ENCODE results near the gene MCHR1.
A peak's percentile ranks its signal among the peaks of the same experiment; 100 is the strongest.
"Not testable (repeated sequence)": the region's sequence is repeated elsewhere in the genome, so short reads cannot be mapped to it uniquely, and the experiment has no call there.

The MCHR1 gene

DNA sequence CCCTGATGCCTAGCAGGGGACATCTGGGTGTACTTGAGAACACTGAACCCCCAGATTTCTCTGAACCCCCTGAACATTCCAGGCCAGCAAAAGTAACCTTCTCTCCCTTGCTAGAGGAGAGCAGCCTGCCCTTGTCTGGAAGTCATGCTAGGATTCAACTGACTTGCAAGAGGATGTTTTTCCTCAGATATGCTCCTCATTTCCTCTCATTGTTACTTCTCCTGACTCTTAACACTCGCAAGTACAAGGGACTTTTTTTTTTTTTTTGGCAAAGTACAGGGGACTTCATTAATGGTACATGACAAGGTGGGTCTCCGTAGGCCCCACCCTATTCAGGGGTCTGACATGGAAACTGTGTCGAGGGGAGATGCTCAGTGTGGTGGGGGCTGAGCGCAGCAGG, 6.3 kb upstream of the MCHR1 start:
- no peak overlapping the region for H3K4me3 Mint-ChIP-seq
- H3K27me3 Mint-ChIP-seq, result no peaks in the 10 kb centered on the region
- H3K27ac Mint-ChIP-seq, result no peak overlapping the region
- ATAC-seq (no peak), DNase-seq (no peak)
- H3K4me1 Mint-ChIP-seq, result peaks cover 20% of the 10 kb centered on the region
- peaks cover 6 to 9% of the 10 kb centered on the region in 2 donors for H3K9me3 Mint-ChIP-seq

DNA sequence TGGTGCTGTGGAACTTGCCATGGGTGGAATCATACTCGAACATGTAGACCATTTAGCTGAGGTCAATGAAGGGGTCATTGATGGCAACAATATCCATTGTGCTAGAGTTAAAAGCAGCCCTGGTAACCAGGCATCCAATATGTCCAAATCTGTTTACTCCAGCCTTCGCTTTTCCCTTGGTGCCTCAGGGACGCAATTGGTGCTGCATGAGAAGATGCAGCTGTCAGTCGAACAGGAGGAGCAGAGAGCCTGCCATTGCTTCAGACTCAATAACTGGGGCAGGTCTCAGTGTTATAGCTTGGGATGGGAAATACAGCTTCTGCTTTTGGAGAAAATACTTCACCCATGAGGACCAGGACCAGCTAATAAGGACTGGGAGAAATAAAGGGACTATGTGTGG, 5.0 kb upstream of the MCHR1 start:
- Mint-ChIP-seq H3K27me3 (peaks cover 7% of the 10 kb centered on the region), H3K27ac (no peak overlapping the region), H3K9me3 (peaks cover 0 to 4% of the 10 kb centered on the region in 2 donors), H3K4me3 (no peak overlapping the region), H3K4me1 (peaks cover 11% of the 10 kb centered on the region)
- no peak for DNase-seq
- ATAC-seq, result no peak

DNA sequence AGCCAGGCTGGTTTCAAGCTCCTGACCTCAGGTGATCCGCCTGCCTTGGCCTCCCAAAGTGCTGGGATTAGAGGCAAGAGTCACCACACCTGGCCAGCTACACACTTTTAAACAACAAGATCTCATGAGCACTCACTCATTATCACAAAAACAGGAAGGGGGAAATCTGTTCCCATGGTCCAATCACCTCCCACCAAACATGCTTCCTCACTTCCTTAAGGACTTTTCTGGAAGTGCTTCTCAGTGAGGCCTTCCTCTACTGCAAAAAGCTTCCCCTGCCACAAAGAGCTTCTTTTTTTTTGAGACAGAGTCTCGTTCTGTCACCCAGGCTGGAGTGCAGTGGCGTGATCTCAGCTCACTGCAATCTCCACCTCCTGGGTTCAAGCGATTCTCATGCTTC, 3.1 kb upstream of the MCHR1 start:
- H3K4me3 Mint-ChIP-seq, DNase-seq, H3K9me3 Mint-ChIP-seq, ATAC-seq: not testable (repeated sequence)
- H3K27ac Mint-ChIP-seq, result peak overlapping the region in 1 of 2 donors; percentile 87
- H3K4me1 Mint-ChIP-seq, result peaks cover 19% of the 10 kb centered on the region
- peaks cover 26% of the 10 kb centered on the region for H3K27me3 Mint-ChIP-seq

DNA sequence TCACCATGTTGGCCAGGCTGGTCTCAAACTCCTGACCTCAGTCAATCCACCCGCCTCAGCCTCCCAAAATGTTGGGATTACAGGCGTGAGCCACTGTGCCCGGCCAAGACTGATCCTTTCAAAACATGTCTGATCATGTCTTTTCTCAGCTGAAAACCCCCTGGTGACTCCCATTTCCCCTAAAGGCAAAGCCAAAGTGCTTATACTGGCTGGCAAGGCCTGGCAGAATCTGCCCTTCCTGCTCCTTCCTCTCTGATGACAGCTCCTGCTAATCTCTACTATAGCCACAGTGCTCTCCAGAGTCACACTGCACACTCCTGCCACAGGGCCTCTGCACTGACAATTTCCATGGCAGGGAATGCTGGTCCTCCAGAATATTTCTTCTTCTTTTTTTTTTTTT, 2.6 kb upstream of the MCHR1 start:
- Mint-ChIP-seq H3K27me3 (peaks cover 31% of the 10 kb centered on the region), H3K9me3 (peaks cover 0 to 4% of the 10 kb centered on the region in 2 donors), H3K4me1 (peaks cover 22% of the 10 kb centered on the region), H3K4me3 (no peak overlapping the region), H3K27ac (peak overlapping the region in 1 of 2 donors; percentile 87)
- no peak for ATAC-seq
- no peak for DNase-seq

DNA sequence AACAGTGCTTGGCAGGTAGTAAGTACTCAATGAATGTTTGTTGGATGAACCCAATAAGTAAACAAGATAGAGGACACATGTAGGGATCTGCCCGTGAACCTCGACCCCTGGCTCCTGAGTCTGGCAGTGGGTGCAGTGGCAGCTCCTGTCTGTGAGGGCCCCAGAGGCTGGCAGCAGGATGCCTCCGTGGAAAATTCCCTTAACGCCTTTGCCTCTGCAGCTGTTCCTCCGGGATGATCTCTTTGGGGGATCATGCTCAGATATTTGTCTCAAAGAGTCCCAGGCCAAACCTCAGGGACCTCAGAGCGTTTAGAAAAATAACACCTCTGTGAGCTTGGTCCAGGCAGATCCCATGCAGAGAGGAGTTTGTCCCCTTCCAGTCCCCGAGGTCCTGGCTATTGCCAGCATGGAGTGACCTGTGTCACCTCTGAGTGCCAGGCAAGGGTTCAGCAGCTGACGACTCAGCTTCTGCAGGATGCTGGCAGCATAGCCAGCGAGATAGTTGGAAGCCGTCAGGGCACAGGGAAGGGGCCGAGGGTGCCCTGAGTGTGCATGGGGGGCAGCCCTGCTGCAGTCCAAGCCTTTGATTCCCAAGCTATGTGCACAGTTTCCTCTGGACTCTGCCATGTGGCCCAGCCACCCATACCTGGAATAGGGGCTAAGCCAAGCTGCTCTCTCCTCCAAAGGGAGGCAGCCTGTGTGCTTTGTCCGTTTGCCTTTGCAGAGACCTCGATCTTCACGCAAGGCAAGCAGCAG, 613 bp upstream of the MCHR1 start:
- Mint-ChIP-seq H3K9me3 (no peaks in the 10 kb centered on the region), H3K4me3 (no peak overlapping the region), H3K27me3 (peaks cover 33% of the 10 kb centered on the region), H3K4me1 (peaks cover 42% of the 10 kb centered on the region), H3K27ac (no peak overlapping the region)
- no peak for DNase-seq
- ATAC-seq, result no peak

DNA sequence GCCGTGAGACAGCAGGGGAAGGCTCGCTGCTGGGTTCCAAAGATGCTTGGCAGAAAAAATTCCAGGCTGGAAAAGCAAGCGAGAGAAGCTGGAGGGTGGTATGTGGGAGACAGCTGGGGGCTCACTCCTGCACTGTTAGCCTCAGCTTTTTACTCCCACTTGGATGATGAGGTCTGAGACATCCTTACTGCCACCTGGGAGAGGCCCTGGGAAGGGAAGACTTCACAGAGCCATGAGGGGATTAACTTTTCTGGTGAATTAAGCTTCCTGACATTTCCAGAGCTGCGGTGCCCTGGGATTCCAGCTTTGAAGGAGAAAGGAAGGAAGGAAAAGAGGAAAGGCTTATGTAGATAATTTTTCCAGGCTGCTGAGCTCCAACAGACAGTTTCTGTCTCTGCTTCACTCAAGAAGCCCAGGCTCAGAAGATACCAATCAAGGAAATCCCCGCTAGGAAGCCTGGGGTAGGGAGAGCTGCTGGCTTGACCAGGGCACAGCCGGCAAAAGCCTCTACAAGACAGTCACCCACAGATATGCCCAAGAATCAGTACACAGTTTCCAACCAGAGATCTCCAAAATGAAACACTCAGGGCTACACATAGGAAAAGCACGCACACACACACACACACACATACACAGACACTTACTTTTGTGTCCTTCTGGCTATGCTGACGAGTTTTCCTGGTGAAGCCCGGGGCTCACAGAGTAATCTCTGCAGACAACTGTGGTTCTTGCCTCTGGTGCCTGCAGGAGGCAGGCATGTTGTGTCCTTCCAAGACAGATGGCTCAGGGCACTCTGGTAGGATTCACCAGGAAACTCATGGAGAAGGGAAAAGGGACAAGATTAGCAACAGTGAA, 907 bp downstream of the MCHR1 start:
- peak overlapping the region in 1 of 2 donors; percentile 29 for H3K27ac Mint-ChIP-seq
- peaks cover 57% of the 10 kb centered on the region for H3K4me1 Mint-ChIP-seq
- no peak overlapping the region for H3K4me3 Mint-ChIP-seq
- DNase-seq, result no peak
- no peak for ATAC-seq
- no peaks in the 10 kb centered on the region for H3K9me3 Mint-ChIP-seq
- H3K27me3 Mint-ChIP-seq, result peaks cover 33% of the 10 kb centered on the region

DNA sequence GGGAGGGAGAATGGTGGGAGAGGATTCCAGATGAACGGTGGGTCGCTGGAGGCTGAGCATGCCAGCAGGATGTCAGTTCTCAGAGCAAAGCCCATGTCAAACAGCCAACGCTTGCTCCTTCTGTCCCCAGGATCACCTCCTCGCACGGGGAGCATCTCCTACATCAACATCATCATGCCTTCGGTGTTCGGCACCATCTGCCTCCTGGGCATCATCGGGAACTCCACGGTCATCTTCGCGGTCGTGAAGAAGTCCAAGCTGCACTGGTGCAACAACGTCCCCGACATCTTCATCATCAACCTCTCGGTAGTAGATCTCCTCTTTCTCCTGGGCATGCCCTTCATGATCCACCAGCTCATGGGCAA, 1.5 kb downstream of the MCHR1 start:
- no peaks in the 10 kb centered on the region for H3K9me3 Mint-ChIP-seq
- no peak overlapping the region for H3K4me3 Mint-ChIP-seq
- peaks cover 33% of the 10 kb centered on the region for H3K27me3 Mint-ChIP-seq
- ATAC-seq (no peak), DNase-seq (no peak)
- H3K4me1 Mint-ChIP-seq, result peaks cover 62% of the 10 kb centered on the region
- H3K27ac Mint-ChIP-seq, result peak overlapping the region in 1 of 2 donors; percentile 29

DNA sequence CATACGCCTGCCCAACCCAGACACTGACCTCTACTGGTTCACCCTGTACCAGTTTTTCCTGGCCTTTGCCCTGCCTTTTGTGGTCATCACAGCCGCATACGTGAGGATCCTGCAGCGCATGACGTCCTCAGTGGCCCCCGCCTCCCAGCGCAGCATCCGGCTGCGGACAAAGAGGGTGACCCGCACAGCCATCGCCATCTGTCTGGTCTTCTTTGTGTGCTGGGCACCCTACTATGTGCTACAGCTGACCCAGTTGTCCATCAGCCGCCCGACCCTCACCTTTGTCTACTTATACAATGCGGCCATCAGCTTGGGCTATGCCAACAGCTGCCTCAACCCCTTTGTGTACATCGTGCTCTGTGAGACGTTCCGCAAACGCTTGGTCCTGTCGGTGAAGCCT, 2.2 kb downstream of the MCHR1 start:
- H3K27me3 Mint-ChIP-seq, result peaks cover 33% of the 10 kb centered on the region
- H3K27ac Mint-ChIP-seq, result no peak overlapping the region
- peak overlapping the region in 1 of 2 donors; percentile 29 for H3K4me3 Mint-ChIP-seq
- ATAC-seq, result no peak
- no peaks in the 10 kb centered on the region for H3K9me3 Mint-ChIP-seq
- no peak for DNase-seq
- peaks cover 65% of the 10 kb centered on the region for H3K4me1 Mint-ChIP-seq

DNA sequence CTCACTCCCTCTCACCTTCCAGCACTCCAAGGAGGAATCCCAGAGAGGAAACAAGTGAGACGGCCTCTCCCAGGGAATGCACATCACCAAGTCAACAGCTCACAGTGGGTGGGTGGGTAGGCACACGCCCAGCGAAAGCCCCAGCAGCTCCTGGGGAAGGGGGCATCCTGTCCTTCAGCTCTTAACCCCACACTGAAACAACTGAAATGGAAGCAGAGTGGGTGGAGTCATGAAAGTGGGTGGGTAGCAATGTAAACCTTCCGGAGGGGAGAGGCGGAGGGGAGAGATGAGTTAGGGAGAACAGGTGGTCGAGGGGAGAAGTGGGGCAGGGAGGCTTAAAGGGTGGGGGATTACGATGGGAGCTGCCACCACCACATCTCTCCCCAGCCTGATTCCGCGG, 5.4 kb downstream of the MCHR1 start:
- Mint-ChIP-seq H3K27ac (peak overlapping the region; percentile 55 to 94), H3K27me3 (peaks cover 21% of the 10 kb centered on the region), H3K4me3 (peak overlapping the region; percentile 71 to 86), H3K4me1 (peaks cover 62% of the 10 kb centered on the region), H3K9me3 (no peaks in the 10 kb centered on the region)
- DNase-seq (peak; percentile 16 to 21), ATAC-seq (no peak)

DNA sequence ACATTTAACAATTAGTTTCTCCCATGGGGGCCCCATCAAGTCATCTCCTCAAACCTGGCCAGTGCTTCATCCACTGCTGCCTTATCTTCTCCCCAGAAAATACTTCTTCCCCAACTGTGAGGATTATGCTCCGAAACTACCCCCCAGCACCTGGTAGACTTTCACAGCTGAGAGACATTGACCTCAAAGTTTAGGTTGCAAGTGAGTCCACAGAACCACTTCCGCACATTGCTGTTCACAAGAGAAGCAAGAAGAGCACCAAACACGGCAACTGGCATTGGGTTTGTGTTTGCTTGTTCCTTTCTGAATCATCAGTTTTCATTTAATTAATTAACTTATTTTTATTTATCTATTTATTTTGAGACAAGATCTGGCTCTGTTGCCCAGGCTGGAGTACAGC, 6.1 kb downstream of the MCHR1 start:
- Mint-ChIP-seq H3K4me1 (peaks cover 55% of the 10 kb centered on the region), H3K27me3 (peaks cover 14% of the 10 kb centered on the region), H3K9me3 (no peaks in the 10 kb centered on the region), H3K27ac (peak overlapping the region in 1 of 2 donors; percentile 30), H3K4me3 (peak overlapping the region; percentile 71 to 86)
- DNase-seq (peak; percentile 14 to 29), ATAC-seq (no peak)

DNA sequence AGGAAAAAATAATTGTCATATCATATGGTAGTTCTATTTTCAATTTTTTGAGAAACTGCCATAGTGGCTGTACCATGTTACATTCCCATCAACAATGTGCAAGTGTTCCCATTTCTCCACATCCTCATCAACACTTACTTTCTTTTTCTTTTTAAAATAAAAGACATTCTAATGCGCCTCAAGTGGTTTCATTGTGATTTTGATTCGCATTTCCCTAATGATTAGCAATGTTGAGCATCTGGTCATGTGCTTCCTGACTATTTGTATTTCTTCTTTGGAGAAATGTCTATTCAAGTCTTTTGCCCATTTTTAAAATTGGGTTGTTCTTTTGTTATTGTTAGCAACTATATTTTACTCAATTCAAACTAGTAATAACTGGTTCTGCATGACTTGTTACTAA, 8.4 kb downstream of the MCHR1 start:
- ATAC-seq (no peak), DNase-seq (no peak)
- no peak overlapping the region for H3K27ac Mint-ChIP-seq
- H3K27me3 Mint-ChIP-seq, result no peaks in the 10 kb centered on the region
- peaks cover 38% of the 10 kb centered on the region for H3K4me1 Mint-ChIP-seq
- no peak overlapping the region for H3K4me3 Mint-ChIP-seq
- no peaks in the 10 kb centered on the region for H3K9me3 Mint-ChIP-seq

DNA sequence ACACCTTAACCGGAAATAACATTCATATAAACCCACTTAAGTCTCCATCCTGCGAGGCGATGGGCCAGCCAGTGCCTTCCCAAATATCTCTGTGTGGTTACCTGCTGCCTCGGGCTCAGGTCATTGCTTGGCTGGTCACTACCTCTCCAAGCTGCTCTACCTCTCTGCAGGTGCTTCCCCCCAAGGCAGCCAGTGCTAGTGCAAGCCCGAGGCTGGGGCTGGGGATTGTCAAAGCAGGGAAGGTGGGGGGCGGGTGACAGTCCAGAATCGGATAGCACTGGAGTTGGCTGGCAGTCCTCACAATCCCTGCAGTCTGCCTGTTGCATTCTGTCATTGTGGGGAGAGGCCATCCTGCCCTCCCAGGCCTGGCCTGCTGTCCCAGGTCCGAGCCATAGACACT, 11.1 kb downstream of the MCHR1 start:
- no peak for DNase-seq
- no peak for ATAC-seq
- peaks cover 11% of the 10 kb centered on the region for H3K4me1 Mint-ChIP-seq
- no peak overlapping the region for H3K27ac Mint-ChIP-seq
- H3K4me3 Mint-ChIP-seq, result no peak overlapping the region
- no peaks in the 10 kb centered on the region for H3K27me3 Mint-ChIP-seq
- no peaks in the 10 kb centered on the region for H3K9me3 Mint-ChIP-seq

DNA sequence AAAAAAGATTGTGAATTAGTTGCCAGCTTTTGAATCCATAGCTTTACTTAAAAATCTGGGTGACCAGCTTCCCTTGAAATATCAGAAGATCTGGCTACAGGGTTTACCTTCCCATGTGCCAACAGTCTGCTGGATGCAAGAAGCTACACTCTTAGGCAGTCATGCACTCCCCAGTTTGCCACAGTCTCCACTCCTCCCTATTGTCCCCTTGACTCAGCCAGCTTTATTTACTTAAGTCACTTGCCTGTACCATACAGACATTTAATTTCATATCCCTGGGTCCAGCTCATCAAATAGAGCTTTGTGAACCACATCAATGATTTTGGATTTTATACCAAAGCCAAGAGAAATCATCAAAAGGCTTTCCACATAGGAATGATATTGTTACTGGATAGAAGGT, 12.2 kb downstream of the MCHR1 start:
- DNase-seq (no peak), ATAC-seq (no peak)
- Mint-ChIP-seq H3K9me3 (no peaks in the 10 kb centered on the region), H3K4me3 (no peak overlapping the region), H3K27me3 (no peaks in the 10 kb centered on the region), H3K4me1 (peaks cover 4% of the 10 kb centered on the region), H3K27ac (no peak overlapping the region)

DNA sequence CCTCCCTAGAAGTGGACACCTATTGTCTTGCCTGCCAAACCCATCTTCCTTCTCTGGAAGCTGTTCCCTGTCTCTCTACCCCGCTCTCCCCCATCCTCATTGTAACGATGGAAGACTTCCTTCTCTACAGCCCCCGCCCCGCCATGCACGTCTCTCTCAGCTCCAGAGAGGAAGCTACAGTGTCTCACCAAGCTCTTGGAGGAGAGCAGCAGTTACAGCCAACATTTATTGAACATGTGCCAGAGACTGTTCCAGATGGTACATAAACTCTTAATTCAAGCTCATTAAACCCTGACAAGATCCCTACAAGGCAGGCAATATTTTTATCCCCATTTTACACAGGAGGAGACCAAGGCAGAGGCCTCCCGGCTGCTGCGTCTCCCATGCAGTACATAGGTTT, 15.1 kb downstream of the MCHR1 start:
- Mint-ChIP-seq H3K9me3 (no peaks in the 10 kb centered on the region), H3K4me3 (no peak overlapping the region), H3K4me1 (no peaks in the 10 kb centered on the region), H3K27ac (no peak overlapping the region), H3K27me3 (no peaks in the 10 kb centered on the region)
- ATAC-seq, result no peak
- DNase-seq, result no peak

DNA sequence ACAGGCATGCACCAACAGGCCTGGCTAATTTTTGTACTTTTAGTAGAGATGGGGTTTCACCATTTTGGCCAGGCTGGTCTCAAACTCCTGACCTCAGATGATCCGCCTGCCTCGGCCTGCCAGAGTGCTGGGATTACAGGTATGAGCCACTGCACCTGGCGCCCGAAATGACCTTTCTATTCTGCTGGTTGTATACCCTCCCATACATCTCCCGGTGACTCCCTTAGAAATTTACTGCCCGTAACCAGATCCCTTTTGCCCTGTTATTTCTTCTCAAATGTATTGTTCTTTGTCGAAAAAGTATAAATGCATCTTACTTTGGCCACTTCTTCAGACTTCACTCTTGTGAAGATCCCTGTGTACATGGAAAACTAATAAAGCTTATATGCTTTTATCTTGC, 22.0 kb downstream of the MCHR1 start:
- ATAC-seq, result no peak
- Mint-ChIP-seq H3K27ac (no peak overlapping the region), H3K9me3 (no peaks in the 10 kb centered on the region), H3K4me3 (no peak overlapping the region), H3K4me1 (no peaks in the 10 kb centered on the region), H3K27me3 (no peaks in the 10 kb centered on the region)
- DNase-seq, result no peak

DNA sequence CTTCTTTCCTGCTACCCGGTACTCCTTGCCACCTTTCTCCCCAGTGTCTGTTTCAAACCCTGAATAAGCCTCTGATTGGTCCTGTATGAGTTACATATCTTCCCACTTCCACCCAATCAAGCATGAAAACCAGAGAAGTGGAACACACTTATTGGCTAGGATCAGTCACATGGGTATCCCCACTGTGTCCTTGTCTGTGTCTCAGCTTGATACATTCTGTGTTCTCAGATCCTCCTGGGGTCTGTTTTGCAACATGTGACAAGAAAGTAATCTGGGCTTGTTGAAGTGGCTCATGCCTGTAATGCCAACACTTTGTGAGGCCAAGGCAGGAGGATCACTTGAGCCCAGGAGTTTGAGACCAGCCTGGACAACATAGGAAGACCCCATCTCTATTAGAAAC, 23.9 kb downstream of the MCHR1 start:
- ATAC-seq, result no peak
- H3K4me1 Mint-ChIP-seq, result no peaks in the 10 kb centered on the region
- H3K4me3 Mint-ChIP-seq, result no peak overlapping the region
- DNase-seq, result no peak
- H3K9me3 Mint-ChIP-seq, result no peaks in the 10 kb centered on the region
- no peak overlapping the region for H3K27ac Mint-ChIP-seq
- no peaks in the 10 kb centered on the region for H3K27me3 Mint-ChIP-seq

All from stimulated activated naive CD8-positive, alpha-beta T cell treated with anti-CD3 and anti-CD28 coated beads, Interleukin-15, amount 100 ng/mL, for 72 hours (primary cell).